ENCODE data around the gene MACO1. TPM values are rescaled to one million over a fixed set of nuclear protein-coding genes. Genes with fewer than 3 reads are reported as not detected.

MACO1 gene
- total RNA-seq, 1 experiment from 2014 or later, result 16.3 TPM

DNA sequence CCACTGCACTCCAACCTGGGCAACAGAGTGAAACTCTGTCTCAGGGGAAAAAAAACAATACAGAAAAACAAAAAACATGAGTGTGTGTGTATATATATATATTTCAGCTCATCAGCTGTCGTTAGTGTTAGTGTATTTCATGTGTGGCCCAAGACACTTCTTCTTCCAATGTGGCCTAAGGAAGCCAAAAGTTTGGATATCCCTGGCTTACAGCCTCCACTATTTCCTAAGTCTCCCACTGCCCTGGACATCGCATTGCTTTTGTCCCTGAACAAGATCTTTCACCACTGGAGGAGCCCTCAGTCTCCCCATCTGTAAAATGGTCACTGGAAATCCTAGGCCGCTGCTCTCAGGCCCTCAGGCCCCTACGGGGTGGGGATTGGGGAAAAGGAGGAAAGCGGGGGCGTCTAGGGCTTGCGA is 112.3 kb downstream of the MACO1 start:
- Histone ChIP-seq H2AK5ac (ENCODE audit: insufficient read length, low read length) (no peak overlapping the region), H3K23me2 (ENCODE audit: insufficient read length, low read depth, low read length, poor library complexity, severe bottlenecking) (peaks cover 6% of the 10 kb centered on the region), H3K27me3 (ENCODE audit: insufficient read depth, low read length) (no peaks in the 10 kb centered on the region; the same call in 1 of the 2 replicates), H4K20me1 (ENCODE audit: control insufficient read depth, insufficient read depth, insufficient read length) (no peaks in the 10 kb centered on the region), H3K14ac (ENCODE audit: insufficient read depth, low read length) (no peak overlapping the region), H3K79me1 (ENCODE audit: insufficient read depth, low read depth, low read length, poor library complexity, severe bottlenecking) (no peaks in the 10 kb centered on the region), H3K18ac (ENCODE audit: insufficient read length, low read depth, low read length) (no peak overlapping the region), H3K4me1 (ENCODE audit: insufficient read depth, low read length) (peaks cover 3% of the 10 kb centered on the region; the same call in 1 of the 2 replicates), H4K5ac (ENCODE audit: insufficient read length, low read depth, low read length) (no peak overlapping the region), H3K23ac (ENCODE audit: insufficient read length, low read depth, low read length) (no peak overlapping the region), H2BK120ac (ENCODE audit: low read depth, low read length, poor library complexity, severe bottlenecking) (no peak overlapping the region), H2BK12ac (ENCODE audit: insufficient read length, low read depth, low read length) (no peak overlapping the region), H3K4me2 (ENCODE audit: insufficient read depth, insufficient read length, low read length) (peak overlapping the region; percentile 11), H4K8ac (replicated peaks; ENCODE audit: insufficient read length, low read depth, low read length) (no peak overlapping the region), H2BK20ac (ENCODE audit: low read depth, low read length, poor library complexity, severe bottlenecking) (no peak overlapping the region), H2AFZ (ENCODE audit: low read length) (no peak overlapping the region), H3K4ac (ENCODE audit: low read depth, low read length) (no peak overlapping the region), H3K79me2 (ENCODE audit: insufficient read depth, low read length) (no peaks in the 10 kb centered on the region), H3K9ac (ENCODE audit: extremely low read depth, insufficient read length, low read length) (no peak overlapping the region), H3K27ac (ENCODE audit: insufficient read length, low read depth, low read length) (no peak overlapping the region), H3K56ac (ENCODE audit: insufficient read length, low read depth, low read length) (no peak overlapping the region), H3K9me3 (ENCODE audit: control insufficient read depth, low read depth, low read length) (no peaks in the 10 kb centered on the region), H2BK15ac (ENCODE audit: low read depth, low read length) (no peak overlapping the region), H3T11ph (ENCODE audit: low read length) (no peak overlapping the region), H4K91ac (ENCODE audit: insufficient read length, low read depth, low read length) (no peak overlapping the region), H2BK5ac (ENCODE audit: insufficient read length, low read length) (no peak overlapping the region)
- TF ChIP-seq, protein P1, sequence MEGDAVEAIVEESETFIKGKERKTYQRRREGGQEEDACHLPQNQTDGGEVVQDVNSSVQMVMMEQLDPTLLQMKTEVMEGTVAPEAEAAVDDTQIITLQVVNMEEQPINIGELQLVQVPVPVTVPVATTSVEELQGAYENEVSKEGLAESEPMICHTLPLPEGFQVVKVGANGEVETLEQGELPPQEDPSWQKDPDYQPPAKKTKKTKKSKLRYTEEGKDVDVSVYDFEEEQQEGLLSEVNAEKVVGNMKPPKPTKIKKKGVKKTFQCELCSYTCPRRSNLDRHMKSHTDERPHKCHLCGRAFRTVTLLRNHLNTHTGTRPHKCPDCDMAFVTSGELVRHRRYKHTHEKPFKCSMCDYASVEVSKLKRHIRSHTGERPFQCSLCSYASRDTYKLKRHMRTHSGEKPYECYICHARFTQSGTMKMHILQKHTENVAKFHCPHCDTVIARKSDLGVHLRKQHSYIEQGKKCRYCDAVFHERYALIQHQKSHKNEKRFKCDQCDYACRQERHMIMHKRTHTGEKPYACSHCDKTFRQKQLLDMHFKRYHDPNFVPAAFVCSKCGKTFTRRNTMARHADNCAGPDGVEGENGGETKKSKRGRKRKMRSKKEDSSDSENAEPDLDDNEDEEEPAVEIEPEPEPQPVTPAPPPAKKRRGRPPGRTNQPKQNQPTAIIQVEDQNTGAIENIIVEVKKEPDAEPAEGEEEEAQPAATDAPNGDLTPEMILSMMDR (conservative IDR thresholded peaks at IDR 0.05), result no peak
- no CpG with 5 or more reads among the region's 7 CpGs for WGBS (ENCODE audit: extremely low coverage, insufficient read length, low lambda C conversion rate)
- Mint-ChIP-seq H3K9me3 (no peaks in the 10 kb centered on the region), H3K4me1 (peaks cover 13 to 18% of the 10 kb centered on the region in 2 experiments), H3K4me3 (peak overlapping the region; percentile 47 to 75), H3K36me3 (ENCODE audit: insufficient read depth in 1 of 3, low read depth in 3 of 3) (no peaks in the 10 kb centered on the region), H3K27ac (no peak overlapping the region), H3K27me3 (ENCODE audit: low read depth) (peaks cover 9% of the 10 kb centered on the region)
- no peak for DNase-seq
